ENCODE data around the gene RAD51B.

The RAD51B gene

GRCh38 chr14:68521557-68521901 is 702.0 kb downstream of the RAD51B start:
- TF ChIP-seq CTCF (conservative IDR thresholded peaks at IDR 0.05; ENCODE audit: control insufficient read depth, insufficient read depth, low read depth, low read length): no peak
- DNase-seq (ENCODE audit: low read depth): no peak
- H3K4me3 ChIP-seq (ENCODE audit: control insufficient read depth, low read depth, low read length): no peak overlapping the region

- no peak for DNase-seq (ENCODE audit: low read depth)
- TF ChIP-seq CTCF (conservative IDR thresholded peaks at IDR 0.05; ENCODE audit: control insufficient read depth, insufficient read depth, low read depth, low read length): no peak
- no peak overlapping the region for H3K4me3 ChIP-seq (ENCODE audit: control insufficient read depth, low read depth, low read length)
Measured at GRCh38 chr14:68521961-68522509, 702.5 kb downstream of the RAD51B start.

GRCh38 chr14:68522510-68523325 is 703.1 kb downstream of the RAD51B start:
- H3K4me3 ChIP-seq (ENCODE audit: control insufficient read depth, low read depth, low read length): no peak overlapping the region
- DNase-seq (ENCODE audit: low read depth): peak; percentile 70
- peak; percentile 12 for TF ChIP-seq CTCF (conservative IDR thresholded peaks at IDR 0.05; ENCODE audit: control insufficient read depth, insufficient read depth, low read depth, low read length)

GRCh38 chr14:68523326-68523610 is 703.7 kb downstream of the RAD51B start:
- no peak for TF ChIP-seq CTCF (conservative IDR thresholded peaks at IDR 0.05; ENCODE audit: control insufficient read depth, insufficient read depth, low read depth, low read length)
- no peak overlapping the region for H3K4me3 ChIP-seq (ENCODE audit: control insufficient read depth, low read depth, low read length)
- DNase-seq (ENCODE audit: low read depth): no peak

GRCh38 chr14:68523989-68524725 is 704.6 kb downstream of the RAD51B start:
- no peak overlapping the region for H3K4me3 ChIP-seq (ENCODE audit: control insufficient read depth, low read depth, low read length)
- peak; percentile 69 for TF ChIP-seq CTCF (conservative IDR thresholded peaks at IDR 0.05; ENCODE audit: control insufficient read depth, insufficient read depth, low read depth, low read length)
- peak; percentile 84 for DNase-seq (ENCODE audit: low read depth)

GRCh38 chr14:68525516-68525915 is 705.9 kb downstream of the RAD51B start:
- H3K4me3 ChIP-seq (ENCODE audit: control insufficient read depth, low read depth, low read length): no peak overlapping the region
- no peak for TF ChIP-seq CTCF (conservative IDR thresholded peaks at IDR 0.05; ENCODE audit: control insufficient read depth, insufficient read depth, low read depth, low read length)
- no peak for DNase-seq (ENCODE audit: low read depth)

All from fibroblast of mammary gland (primary cell).